HG02623 (cell line): ENCODE results near the gene RNF224.
"Not testable (repeated sequence)": the region's sequence is repeated elsewhere in the genome, so short reads cannot be mapped to it uniquely, and the experiment has no call there.

ENCODE experiments used
- ATAC-seq: cut with Tn5 transposase; IDR thresholded peaks from one replicate; pipeline ENCODE4 v1.9.1; 2021; ENCODE audit warnings: moderate library complexity; ENCODE audit not compliant: unreplicated experiment

The RNF224 gene

GRCh38 chr9:137236936-137237421 is 9.7 kb downstream of the RNF224 start:
- no peak for ATAC-seq

- ATAC-seq = no peak
Measured at GRCh38 chr9:137237759-137238726, 10.7 kb downstream of the RNF224 start.

GRCh38 chr9:137239541-137240200 is 12.4 kb downstream of the RNF224 start:
- ATAC-seq = not testable (repeated sequence)

GRCh38 chr9:137240318-137240840 is 13.1 kb downstream of the RNF224 start:
- peak; percentile 16 for ATAC-seq

GRCh38 chr9:137240841-137241489 is 13.7 kb downstream of the RNF224 start, which contains the start of gene TUBB4B:
Gene TUBB4B (plus strand): TSS chr9:137241287. CDS start chr9:137241361, 74 bp downstream.
- peak; percentile 72 for ATAC-seq

- no peak for ATAC-seq
Measured at GRCh38 chr9:137241490-137242268, 14.4 kb downstream of the RNF224 start.

- no peak for ATAC-seq
Measured at GRCh38 chr9:137242269-137243203, 15.2 kb downstream of the RNF224 start.

- not testable (repeated sequence) for ATAC-seq
Measured at GRCh38 chr9:137243266-137243625, 15.9 kb downstream of the RNF224 start.

- no peak for ATAC-seq
Measured at GRCh38 chr9:137243626-137244485, 16.6 kb downstream of the RNF224 start.

- ATAC-seq = no peak
Measured at GRCh38 chr9:137244486-137245449, 17.5 kb downstream of the RNF224 start.

GRCh38 chr9:137245450-137246421 is 18.4 kb downstream of the RNF224 start:
- ATAC-seq = no peak

GRCh38 chr9:137247135-137247915 is 20.0 kb downstream of the RNF224 start:
- no peak for ATAC-seq

GRCh38 chr9:137247916-137248175 is 20.5 kb downstream of the RNF224 start:
- ATAC-seq = no peak

GRCh38 chr9:137250329-137251193 is 23.3 kb downstream of the RNF224 start:
- ATAC-seq = no peak

GRCh38 chr9:137251194-137251461 is 23.8 kb downstream of the RNF224 start, which contains the start of gene STPG3:
Gene STPG3 (plus strand): TSS chr9:137251286. CDS start chr9:137251287, 1 bp downstream.
- ATAC-seq = no peak
